ENCODE measurements around the gene PPRC1.
A peak's percentile ranks its signal among the peaks of the same experiment; 100 is the strongest.
"Not testable (repeated sequence)": the region's sequence is repeated elsewhere in the genome, so short reads cannot be mapped to it uniquely, and the experiment has no call there.

The PPRC1 gene

GRCh38 chr10:102150970-102151773 lies 18.3 kb downstream of the PPRC1 start:
- DNase-seq, result no peak

GRCh38 chr10:102151774-102152544 lies 19.1 kb downstream of the PPRC1 start, which contains the start of gene NOLC1:
Gene NOLC1, plus strand, starts transcription at chr10:102152389. Its CDS starts 22 bp downstream, at chr10:102152411.
- peak; percentile 95 for DNase-seq

GRCh38 chr10:102152545-102152890 lies 19.7 kb downstream of the PPRC1 start:
- DNase-seq, result no peak

- no peak for DNase-seq
These were observed 20.3 kb downstream of the PPRC1 start for GRCh38 chr10:102153093-102153620.

- no peak for DNase-seq
These were observed 21.8 kb downstream of the PPRC1 start for GRCh38 chr10:102154466-102155116.

- DNase-seq, result peak; percentile 23
These were observed 24.4 kb downstream of the PPRC1 start for GRCh38 chr10:102157224-102157623.

- DNase-seq, result no peak
These were observed 26.3 kb downstream of the PPRC1 start for GRCh38 chr10:102159051-102159597.

- no peak for DNase-seq
These were observed 27.0 kb downstream of the PPRC1 start for GRCh38 chr10:102159831-102160230.

- no peak for DNase-seq
These were observed 30.6 kb downstream of the PPRC1 start for GRCh38 chr10:102163342-102163989.

- DNase-seq, result no peak
These were observed 35.0 kb downstream of the PPRC1 start for GRCh38 chr10:102167861-102168260.

GRCh38 chr10:102170602-102171001 lies 37.8 kb downstream of the PPRC1 start:
- no peak for DNase-seq

- no peak for DNase-seq
These were observed 39.4 kb downstream of the PPRC1 start for GRCh38 chr10:102172288-102172687.

GRCh38 chr10:102175415-102175814 lies 42.6 kb downstream of the PPRC1 start:
- no peak for DNase-seq

GRCh38 chr10:102184606-102185005 lies 51.8 kb downstream of the PPRC1 start:
- DNase-seq, result no peak

- no peak for DNase-seq
These were observed 52.4 kb downstream of the PPRC1 start for GRCh38 chr10:102185272-102185671.

GRCh38 chr10:102185811-102186527 lies 53.1 kb downstream of the PPRC1 start:
- no peak for DNase-seq

GRCh38 chr10:102188298-102188940 lies 55.6 kb downstream of the PPRC1 start:
- DNase-seq, result no peak

- not testable (repeated sequence) for DNase-seq
These were observed 56.4 kb downstream of the PPRC1 start for GRCh38 chr10:102188941-102189898.

GRCh38 chr10:102191956-102192355 lies 59.1 kb downstream of the PPRC1 start:
- DNase-seq, result no peak

- no peak for DNase-seq
These were observed 62.5 kb downstream of the PPRC1 start for GRCh38 chr10:102195296-102195870.
